NB4 (cell line): Measurements from ENCODE around the gene SLCO4A1.

Source experiments
- CTCF ChIP-seq: IDR thresholded peaks from one replicate; pipeline ENCODE4 v1.5.1; 2012; ENCODE audit warnings: low read depth, low read length
- MYC ChIP-seq: IDR thresholded peaks from 2 replicates; pipeline ENCODE4 v1.6.1; 2011; ENCODE audit warnings: low read depth, low read length
- POLR2A ChIP-seq: IDR thresholded peaks from 2 replicates; pipeline ENCODE4 v1.6.1; 2011; ENCODE audit warnings: mild to moderate bottlenecking; ENCODE audit not compliant: insufficient read length; ENCODE audit errors: extremely low read depth
- TF ChIP-seq, protein P1 (sequence below): IDR thresholded peaks from 2 replicates; pipeline ENCODE4 v1.6.1; 2011; ENCODE audit warnings: low read depth, low read length

DNA sequence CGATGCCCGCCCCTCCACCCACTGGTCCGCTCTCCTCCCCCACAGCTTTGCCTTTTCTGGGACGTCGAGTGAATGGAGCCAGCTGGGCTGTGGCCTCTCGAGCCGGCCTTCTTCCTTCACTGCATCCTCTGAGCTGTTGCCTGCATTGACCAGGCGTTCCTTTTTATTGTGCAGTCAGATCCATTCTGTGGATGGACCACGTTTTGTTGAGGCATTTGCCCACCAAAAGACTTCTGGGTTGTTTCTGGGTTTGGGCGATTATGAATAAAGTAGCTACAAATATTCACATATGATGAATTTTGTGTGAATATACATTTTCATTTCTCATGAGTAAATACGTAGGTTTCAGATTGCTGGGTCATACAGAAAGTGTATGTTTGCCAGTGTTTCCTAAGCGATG is 76.2 kb downstream of the SLCO4A1 start:
- TF ChIP-seq CTCF: no peak
- no peak for TF ChIP-seq POLR2A
- no peak for TF ChIP-seq MYC
- TF ChIP-seq, protein P1, sequence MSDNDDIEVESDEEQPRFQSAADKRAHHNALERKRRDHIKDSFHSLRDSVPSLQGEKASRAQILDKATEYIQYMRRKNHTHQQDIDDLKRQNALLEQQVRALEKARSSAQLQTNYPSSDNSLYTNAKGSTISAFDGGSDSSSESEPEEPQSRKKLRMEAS: no peak
